ENCODE data around the gene ADGRG3.

DNA sequence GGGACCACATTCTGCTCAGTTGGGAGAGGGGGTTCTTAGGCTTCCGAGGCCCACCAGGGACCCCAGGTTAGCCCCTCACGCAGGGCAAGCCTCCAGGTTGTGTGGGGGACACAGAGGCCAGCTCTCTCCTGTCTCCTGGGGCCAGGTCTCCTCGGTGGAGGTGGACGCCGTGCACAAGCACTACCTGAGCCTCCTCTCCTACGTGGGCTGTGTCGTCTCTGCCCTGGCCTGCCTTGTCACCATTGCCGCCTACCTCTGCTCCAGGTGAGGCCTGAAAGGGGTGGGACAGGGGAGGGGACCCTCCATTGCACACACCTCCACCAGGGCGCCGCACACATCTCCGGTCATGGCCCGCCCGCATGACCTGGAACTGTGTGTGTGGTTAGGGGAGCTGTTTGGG lies 10.9 kb upstream of the ADGRG3 start:
- TF ChIP-seq CTCF (IDR thresholded peaks at IDR 0.05) (no peak), POLR2A (IDR thresholded peaks at IDR 0.05) (no peak)

Data from adrenal gland (tissue), 5 donors.